Astrocyte (in vitro differentiated cells and primary cell): Measurements from ENCODE around the gene IGFBP5. TPM values are rescaled to one million over a fixed set of nuclear protein-coding genes. Genes with fewer than 3 reads are reported as not detected.

Source experiments
- DNase-seq: peaks from one replicate; pipeline ENCODE4 v3.0.0-alpha.2; 2010; ENCODE audit warnings: low read depth
- FAIRE-seq: peaks from 2 replicates; lab custom pipeline; 2011; peaks lifted over from hg19 to GRCh38; lab: Jason Lieb, UNC
- H2AFZ ChIP-seq: 2 replicates; pipeline ENCODE4 v1.6.0; 2012; ENCODE audit warnings: low read depth, low read length, inconsistent platforms
- H3K27ac ChIP-seq: 2 replicates; pipeline ENCODE4 v1.5.1; 2011; ENCODE audit warnings: low read depth, low read length, inconsistent platforms
- H3K27me3 ChIP-seq: 2 replicates; pipeline ENCODE4 v1.6.0; 2011; ENCODE audit warnings: low read length, inconsistent platforms; ENCODE audit not compliant: insufficient read depth
- H3K36me3 ChIP-seq: 2 replicates; pipeline ENCODE4 v1.5.1; 2011; ENCODE audit warnings: low read length, inconsistent platforms; ENCODE audit not compliant: insufficient read depth
- H3K4me1 ChIP-seq: 2 replicates; pipeline ENCODE4 v1.5.1; 2011; ENCODE audit warnings: low read length, inconsistent platforms; ENCODE audit not compliant: insufficient read depth
- H3K4me2 ChIP-seq: 2 replicates; pipeline ENCODE4 v1.6.0; 2012; ENCODE audit warnings: low read length, inconsistent platforms
- H3K4me3 ChIP-seq: 2 replicates; pipeline ENCODE4 v1.5.1; 2011; ENCODE audit warnings: low read depth, mild to moderate bottlenecking, low read length, inconsistent platforms; ENCODE audit not compliant: insufficient read depth
- H3K79me2 ChIP-seq: 2 replicates; pipeline ENCODE4 v1.6.0; 2012; ENCODE audit warnings: mild to moderate bottlenecking, low read length, inconsistent platforms; ENCODE audit not compliant: insufficient read depth
- H3K9ac ChIP-seq: 2 replicates; pipeline ENCODE4 v1.6.0; 2012; ENCODE audit warnings: mild to moderate bottlenecking, low read length, inconsistent platforms
- H3K9me3 ChIP-seq: 2 replicates; pipeline ENCODE4 v1.5.1; 2012; ENCODE audit warnings: low read depth, mild to moderate bottlenecking, low read length, inconsistent platforms; ENCODE audit not compliant: insufficient read depth
- H4K20me1 ChIP-seq: 2 replicates; pipeline ENCODE4 v1.6.0; 2012; ENCODE audit warnings: low read length, inconsistent platforms; ENCODE audit not compliant: insufficient read depth
- H3K27ac Mint-ChIP-seq: one replicate; pipeline ENCODE4 v1.8.0; 2021; ENCODE audit warnings: mild to moderate bottlenecking, mixed read lengths; ENCODE audit not compliant: unreplicated experiment
- H3K27me3 Mint-ChIP-seq: one replicate; pipeline ENCODE4 v1.8.0; 2021; ENCODE audit warnings: low read depth, mixed read lengths; ENCODE audit not compliant: unreplicated experiment
- H3K36me3 Mint-ChIP-seq: one replicate; pipeline ENCODE4 v1.8.0; 2021; ENCODE audit warnings: low read depth, mixed read lengths; ENCODE audit not compliant: unreplicated experiment
- H3K4me1 Mint-ChIP-seq: one replicate; pipeline ENCODE4 v1.8.0; 2021; ENCODE audit warnings: low read depth, mixed read lengths; ENCODE audit not compliant: unreplicated experiment
- H3K4me3 Mint-ChIP-seq: one replicate; pipeline ENCODE4 v1.8.0; 2021; ENCODE audit warnings: mild to moderate bottlenecking, moderate library complexity, mixed read lengths; ENCODE audit not compliant: unreplicated experiment
- H3K9me3 Mint-ChIP-seq: one replicate; pipeline ENCODE4 v1.8.0; 2021; ENCODE audit warnings: mild to moderate bottlenecking, mixed read lengths; ENCODE audit not compliant: unreplicated experiment
- CTCF ChIP-seq: IDR thresholded peaks from 2 replicates; pipeline ENCODE4 v1.5.1; 2011; ENCODE audit warnings: low read depth, mild to moderate bottlenecking, inconsistent platforms, low read length, moderate library complexity; ENCODE audit not compliant: insufficient read depth
- EZH2 ChIP-seq: IDR thresholded peaks from 2 replicates; pipeline ENCODE4 v1.6.1; 2012; ENCODE audit warnings: mild to moderate bottlenecking, low read length, inconsistent platforms; ENCODE audit not compliant: insufficient read depth
- total RNA-seq: library from RNA; stranded (reverse); gene quantifications from 2 replicates; pipeline ENCODE4 v1.2.1, GENCODE V29; 2021

Gene IGFBP5
- total RNA-seq, 1 donor from 2014 or later: 422 TPM

GRCh38 chr2:216652566-216652965, 42.8 kb downstream of the IGFBP5 start:
- H3K4me3 ChIP-seq: no peak overlapping the region
- H3K9me3 ChIP-seq: no peaks in the 10 kb centered on the region
- H3K9me3 Mint-ChIP-seq: no peaks in the 10 kb centered on the region
- H3K27me3 ChIP-seq: no peaks in the 10 kb centered on the region
- no peak overlapping the region for H2AFZ ChIP-seq
- H3K79me2 ChIP-seq: peaks cover 63% of the 10 kb centered on the region
- H3K36me3 Mint-ChIP-seq: peaks cover 24% of the 10 kb centered on the region
- H3K4me1 Mint-ChIP-seq: peaks cover 52% of the 10 kb centered on the region
- no peak overlapping the region for H3K27ac ChIP-seq
- H4K20me1 ChIP-seq: peaks cover 47% of the 10 kb centered on the region
- H3K27me3 Mint-ChIP-seq: no peaks in the 10 kb centered on the region
- FAIRE-seq: no peak
- H3K9ac ChIP-seq: no peak overlapping the region
- H3K4me2 ChIP-seq: no peak overlapping the region
- H3K4me1 ChIP-seq: peaks cover 11% of the 10 kb centered on the region
- DNase-seq: no peak
- TF ChIP-seq CTCF (no peak), EZH2 (no peak)
- H3K4me3 Mint-ChIP-seq: no peak overlapping the region
- no peaks in the 10 kb centered on the region for H3K36me3 ChIP-seq
- no peak overlapping the region for H3K27ac Mint-ChIP-seq

DNA sequence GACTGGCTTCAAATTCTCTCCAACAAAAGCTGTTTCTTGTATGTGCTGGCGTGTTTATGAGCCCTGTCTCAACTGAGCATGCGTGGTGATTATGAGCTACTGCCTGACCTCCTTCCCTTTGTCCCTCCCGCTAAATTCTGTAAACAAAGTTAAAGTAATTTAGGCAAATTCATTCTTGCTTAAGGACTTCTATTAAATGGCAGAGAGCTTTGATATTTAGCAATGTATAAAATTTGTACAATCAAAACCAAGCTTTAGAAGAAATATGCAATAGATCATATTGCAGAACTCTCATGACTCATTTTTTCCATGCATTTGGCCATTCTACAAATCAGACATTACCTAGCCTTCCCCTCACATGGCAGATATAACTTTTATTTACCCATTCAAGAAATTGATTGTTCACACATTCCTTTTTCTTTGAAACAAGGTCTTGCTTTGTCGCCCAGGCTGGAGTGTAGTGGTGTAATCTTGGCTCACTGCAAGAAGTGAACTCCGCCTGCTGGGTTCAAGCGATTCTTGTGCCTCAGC, 43.9 kb downstream of the IGFBP5 start:
- H4K20me1 ChIP-seq: peaks cover 36% of the 10 kb centered on the region
- no peak overlapping the region for H3K4me2 ChIP-seq
- Mint-ChIP-seq H3K4me1 (peaks cover 52% of the 10 kb centered on the region), H3K4me3 (no peak overlapping the region), H3K9me3 (no peaks in the 10 kb centered on the region), H3K36me3 (peaks cover 24% of the 10 kb centered on the region), H3K27ac (peak overlapping the region; percentile 70), H3K27me3 (no peaks in the 10 kb centered on the region)
- no peaks in the 10 kb centered on the region for H3K27me3 ChIP-seq
- DNase-seq (peak; percentile 86), FAIRE-seq (peak; percentile 58)
- no peak overlapping the region for H3K27ac ChIP-seq
- H3K4me1 ChIP-seq: peaks cover 11% of the 10 kb centered on the region
- no peaks in the 10 kb centered on the region for H3K36me3 ChIP-seq
- H3K9me3 ChIP-seq: no peaks in the 10 kb centered on the region
- H3K4me3 ChIP-seq: no peak overlapping the region
- peaks cover 60% of the 10 kb centered on the region for H3K79me2 ChIP-seq
- H2AFZ ChIP-seq: no peak overlapping the region
- no peak overlapping the region for H3K9ac ChIP-seq
- no peak for TF ChIP-seq CTCF
- TF ChIP-seq EZH2: no peak

DNA sequence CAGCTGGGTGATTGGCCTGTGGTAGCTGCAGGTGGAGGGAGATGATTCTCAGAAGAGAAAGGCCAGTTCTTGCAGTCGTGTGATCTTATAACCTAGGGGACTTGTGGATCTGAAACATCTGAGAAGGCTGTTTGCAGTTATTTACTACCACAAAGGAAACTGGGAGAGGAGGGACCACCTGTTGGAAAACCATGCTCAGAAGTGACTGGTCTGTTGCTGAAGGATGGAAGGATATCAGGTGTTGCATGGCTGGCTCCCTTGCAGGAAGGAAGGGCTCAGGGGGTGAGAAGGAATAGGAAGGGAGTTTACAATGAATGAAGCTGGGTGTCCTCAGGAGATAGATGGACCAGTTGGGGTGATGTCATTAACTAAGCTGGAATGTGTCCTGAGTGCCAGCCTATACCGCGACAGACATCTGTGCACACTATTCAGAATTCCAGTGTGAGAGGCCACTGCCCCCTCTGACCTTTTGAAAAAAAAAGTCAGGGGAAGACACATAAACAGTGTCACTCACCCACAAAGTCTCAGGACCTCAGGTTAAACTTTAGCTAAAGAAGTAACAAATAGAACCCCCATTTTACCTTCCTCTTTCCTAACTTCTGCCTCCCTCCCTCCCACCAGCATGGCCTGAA, 44.6 kb downstream of the IGFBP5 start:
- Histone ChIP-seq H3K4me3 (no peak overlapping the region), H3K4me1 (peaks cover 11% of the 10 kb centered on the region), H3K9me3 (no peaks in the 10 kb centered on the region), H3K36me3 (no peaks in the 10 kb centered on the region), H3K27me3 (no peaks in the 10 kb centered on the region), H4K20me1 (peaks cover 31% of the 10 kb centered on the region), H3K79me2 (peaks cover 62% of the 10 kb centered on the region), H3K4me2 (no peak overlapping the region), H2AFZ (no peak overlapping the region), H3K27ac (no peak overlapping the region), H3K9ac (no peak overlapping the region)
- Mint-ChIP-seq H3K4me1 (peaks cover 59% of the 10 kb centered on the region), H3K27ac (peak overlapping the region; percentile 70), H3K9me3 (peaks cover 2% of the 10 kb centered on the region), H3K27me3 (no peaks in the 10 kb centered on the region), H3K36me3 (peaks cover 28% of the 10 kb centered on the region), H3K4me3 (peak overlapping the region; percentile 67)
- DNase-seq: no peak
- FAIRE-seq: no peak
- TF ChIP-seq CTCF (no peak), EZH2 (no peak)
